ENCODE measurements around the gene ANKRD24.

Gene ANKRD24

GRCh38 chr19:4161415-4162077 lies 20.9 kb upstream of the ANKRD24 start:
- H3K27me3 ChIP-seq (ENCODE audit: low read length), result no peaks in the 10 kb centered on the region
- TF ChIP-seq EZH2phosphoT487 (conservative IDR thresholded peaks at IDR 0.05; ENCODE audit: low read length), result no peak
- TF ChIP-seq CTCF (IDR thresholded peaks at IDR 0.05; ENCODE audit: insufficient read depth, low read length, poor library complexity, severe bottlenecking), result no peak
- no peak overlapping the region for H2AFZ ChIP-seq (ENCODE audit: low read depth, low read length, severe bottlenecking)
- no peak overlapping the region for H3K27ac ChIP-seq (ENCODE audit: low read depth, low read length)
- H3K9ac ChIP-seq (ENCODE audit: low read length), result no peak overlapping the region
- H3K79me2 ChIP-seq (ENCODE audit: insufficient read depth, low read length), result no peaks in the 10 kb centered on the region
- H3K4me2 ChIP-seq (ENCODE audit: low read depth, low read length, poor library complexity, severe bottlenecking), result no peak overlapping the region
- H3K9me3 ChIP-seq (ENCODE audit: insufficient read depth, low read length), result no peaks in the 10 kb centered on the region
- no peak overlapping the region for H3K4me3 ChIP-seq (ENCODE audit: insufficient read depth, low read length, poor library complexity, severe bottlenecking)
- no peaks in the 10 kb centered on the region for H3K9me2 ChIP-seq (replicated peaks; ENCODE audit: insufficient read depth, low read length)
- no peaks in the 10 kb centered on the region for H3K36me3 ChIP-seq (ENCODE audit: low read length)
- no peaks in the 10 kb centered on the region for H3F3A ChIP-seq (ENCODE audit: insufficient read depth)
- no peaks in the 10 kb centered on the region for H4K20me1 ChIP-seq (ENCODE audit: low read depth, low read length)

- Histone ChIP-seq H3K4me2 (ENCODE audit: low read depth, low read length, poor library complexity, severe bottlenecking) (no peak overlapping the region), H3K79me2 (ENCODE audit: insufficient read depth, low read length) (no peaks in the 10 kb centered on the region), H3K9ac (ENCODE audit: low read length) (no peak overlapping the region), H4K20me1 (ENCODE audit: low read depth, low read length) (no peaks in the 10 kb centered on the region), H2AFZ (ENCODE audit: low read depth, low read length, severe bottlenecking) (no peak overlapping the region), H3F3A (ENCODE audit: insufficient read depth) (no peaks in the 10 kb centered on the region), H3K9me2 (replicated peaks; ENCODE audit: insufficient read depth, low read length) (no peaks in the 10 kb centered on the region), H3K36me3 (ENCODE audit: low read length) (no peaks in the 10 kb centered on the region), H3K27me3 (ENCODE audit: low read length) (no peaks in the 10 kb centered on the region), H3K4me3 (ENCODE audit: insufficient read depth, low read length, poor library complexity, severe bottlenecking) (no peak overlapping the region), H3K9me3 (ENCODE audit: insufficient read depth, low read length) (no peaks in the 10 kb centered on the region), H3K27ac (ENCODE audit: low read depth, low read length) (no peak overlapping the region)
- no peak for TF ChIP-seq CTCF (IDR thresholded peaks at IDR 0.05; ENCODE audit: insufficient read depth, low read length, poor library complexity, severe bottlenecking)
- no peak for TF ChIP-seq EZH2phosphoT487 (conservative IDR thresholded peaks at IDR 0.05; ENCODE audit: low read length)
Measured at GRCh38 chr19:4164262-4164661, 18.2 kb upstream of the ANKRD24 start.

- Histone ChIP-seq H3K27me3 (ENCODE audit: low read length) (no peaks in the 10 kb centered on the region), H3K4me3 (ENCODE audit: insufficient read depth, low read length, poor library complexity, severe bottlenecking) (no peak overlapping the region), H3K4me2 (ENCODE audit: low read depth, low read length, poor library complexity, severe bottlenecking) (no peak overlapping the region)
Measured at GRCh38 chr19:4171676-4172075, 10.8 kb upstream of the ANKRD24 start.

More at GRCh38 chr19:4171676-4172075, 10.8 kb upstream of the ANKRD24 start:
- Histone ChIP-seq H4K20me1 (ENCODE audit: low read depth, low read length) (no peaks in the 10 kb centered on the region), H2AFZ (ENCODE audit: low read depth, low read length, severe bottlenecking) (no peak overlapping the region), H3K27ac (ENCODE audit: low read depth, low read length) (no peak overlapping the region), H3K36me3 (ENCODE audit: low read length) (no peaks in the 10 kb centered on the region), H3K79me2 (ENCODE audit: insufficient read depth, low read length) (no peaks in the 10 kb centered on the region), H3K9me3 (ENCODE audit: insufficient read depth, low read length) (no peaks in the 10 kb centered on the region), H3K9ac (ENCODE audit: low read length) (no peak overlapping the region), H3K9me2 (replicated peaks; ENCODE audit: insufficient read depth, low read length) (no peaks in the 10 kb centered on the region), H3F3A (ENCODE audit: insufficient read depth) (no peaks in the 10 kb centered on the region)
- no peak for TF ChIP-seq EZH2phosphoT487 (conservative IDR thresholded peaks at IDR 0.05; ENCODE audit: low read length)
- no peak for TF ChIP-seq CTCF (IDR thresholded peaks at IDR 0.05; ENCODE audit: insufficient read depth, low read length, poor library complexity, severe bottlenecking)
